HepG2 (cell line): ENCODE data around the gene IFI27. TPM values are rescaled to one million over a fixed set of nuclear protein-coding genes. Genes with fewer than 3 reads are reported as not detected.
A peak's percentile ranks its signal among the peaks of the same experiment; 100 is the strongest.

Experiments used
- ATAC-seq: fragments of 200-7000 bp; cut with Tn5 transposase; 3 replicates; pipeline ENCODE4 v1.9.1; 2020; ENCODE audit warnings: mild to moderate bottlenecking, moderate library complexity
- BruUV-seq: library from RNA; stranded (reverse); fragments of 400-500 nt; replicated peaks from 2 replicates; lab custom pipeline; 2021; lab: Mats Ljungman, UMichigan
- CTCF ChIA-PET: fragments of 300-600 bp; formaldehyde crosslinking; extraction: SDS; loops from one replicate; lab custom pipeline; 2021; ENCODE audit warnings: low total read pairs, inconsistent platforms, low intra/inter-chr PET ratio; lab: Yijun Ruan, JAX
- POLR2A ChIA-PET: fragments of 350-600 bp; sonication (Branson Sonifier 250); formaldehyde crosslinking; loops from one replicate; lab custom pipeline; 2020; ENCODE audit warnings: antibody characterized with exemption, inconsistent platforms; lab: Yijun Ruan, JAX
- DNase-seq: peaks from one replicate; pipeline ENCODE4 v3.0.0-alpha.2; 2015; ENCODE audit warnings: low spot score
- FAIRE-seq: peaks from 3 replicates; lab custom pipeline; 2011; peaks lifted over from hg19 to GRCh38; lab: Jason Lieb, UNC
- H2AFZ ChIP-seq: one replicate; pipeline ENCODE4 v1.6.1; 2011; ENCODE audit warnings: low read length, inconsistent platforms
- H3K27ac ChIP-seq: fragments of 300-600 bp; 3 replicates; pipeline ENCODE4 v1.8.0; 2011; ENCODE audit warnings: mixed run types, mild to moderate bottlenecking, mixed read lengths, low read length, inconsistent platforms; ENCODE audit not compliant: insufficient read depth; ENCODE audit errors: extremely low read length
- H3K27me3 ChIP-seq, 2 experiments: fragments of 200-600 bp in 1 of 2; 2 replicates in 1 of 2; 3 replicates in 1 of 2; pipeline versions ENCODE4 v1.6.0 to v1.8.0; 2011; ENCODE audit warnings: low read length in 2 of 2, mild to moderate bottlenecking in 2 of 2, moderate library complexity in 2 of 2, inconsistent platforms in 1 of 2; ENCODE audit not compliant: insufficient read depth in 2 of 2, control insufficient read depth in 1 of 2
- H3K36me3 ChIP-seq, 2 experiments: fragments of 200-600 bp in 1 of 2; replicated peaks in 1 of 2; 2 replicates in 1 of 2; 3 replicates in 1 of 2; pipeline versions ENCODE4 v1.5.1 to v1.8.0; 2011; ENCODE audit warnings: low read length in 2 of 2, inconsistent platforms in 1 of 2; ENCODE audit not compliant: insufficient read depth in 2 of 2, control insufficient read depth in 1 of 2
- H3K4me1 ChIP-seq: 2 replicates; pipeline ENCODE4 v1.5.1; 2012; ENCODE audit warnings: low read length, inconsistent platforms; ENCODE audit not compliant: insufficient read depth
- H3K4me2 ChIP-seq: 2 replicates; pipeline ENCODE4 v1.6.0; 2011; ENCODE audit warnings: low read depth, low read length, inconsistent platforms
- H3K4me3 ChIP-seq, 3 experiments: fragments of 200-600 bp in 1 of 3; sonication (generic), shearing (Covaris generic) in 1 of 3; replicated peaks in 1 of 3; 2 replicates each; pipeline ENCODE4 v1.5.1; 2011 to 2016; ENCODE audit warnings: low read length in 3 of 3, inconsistent platforms in 2 of 3, low read depth in 2 of 3, mild to moderate bottlenecking in 2 of 3, control low read depth in 1 of 3, mixed read lengths in 1 of 3; ENCODE audit not compliant: insufficient read depth in 1 of 3
- H3K79me2 ChIP-seq: one replicate; pipeline ENCODE4 v1.6.1; 2011; ENCODE audit warnings: low read length, inconsistent platforms; ENCODE audit not compliant: insufficient read depth
- H3K9ac ChIP-seq: 2 replicates; pipeline ENCODE4 v1.6.0; 2011; ENCODE audit warnings: mild to moderate bottlenecking, low read depth, low read length, inconsistent platforms; ENCODE audit not compliant: insufficient read depth
- H3K9me3 ChIP-seq: 2 replicates; pipeline ENCODE4 v1.5.1; 2012; ENCODE audit warnings: mild to moderate bottlenecking, low read length
- H4K20me1 ChIP-seq: 2 replicates; pipeline ENCODE4 v1.6.0; 2011; ENCODE audit warnings: inconsistent platforms, mild to moderate bottlenecking, low read length, moderate library complexity; ENCODE audit not compliant: insufficient read depth
- ARID5B ChIP-seq: IDR thresholded peaks from 2 replicates; pipeline ENCODE4 v1.4.0; 2020; ENCODE audit warnings: mild to moderate bottlenecking, missing genetic modification reagents
- ARNT ChIP-seq: fragments of 450-650 bp; IDR thresholded peaks from 2 replicates; pipeline ENCODE4 v1.6.1; 2017
- HMG20A ChIP-seq: IDR thresholded peaks from 2 replicates; pipeline ENCODE4 v1.6.1; 2016; ENCODE audit warnings: borderline replicate concordance
- KAT8 ChIP-seq: IDR thresholded peaks from 2 replicates; pipeline ENCODE4 v1.6.1; 2016; ENCODE audit warnings: missing genetic modification reagents, missing compliant biosample characterization
- MYC ChIP-seq: sonication (generic); formaldehyde crosslinking; IDR thresholded peaks from 2 replicates; pipeline ENCODE4 v1.9.0; 2021; ENCODE audit warnings: missing genetic modification reagents, borderline replicate concordance
- PCBP1 ChIP-seq: fragments of 200-400 bp; formaldehyde crosslinking; IDR thresholded peaks from 2 replicates; pipeline ENCODE4 v1.6.1; 2017; ENCODE audit warnings: mild to moderate bottlenecking, low read depth, low read length, borderline replicate concordance
- PREB ChIP-seq: sonication (generic); formaldehyde crosslinking; IDR thresholded peaks from 2 replicates; pipeline ENCODE4 v1.4.0; 2020; ENCODE audit warnings: missing genetic modification reagents
- ZBTB26 ChIP-seq: IDR thresholded peaks from 2 replicates; pipeline ENCODE4 v1.6.1; 2016; ENCODE audit warnings: missing compliant biosample characterization, missing genetic modification reagents, borderline replicate concordance
- ZFP62 ChIP-seq: sonication (generic); formaldehyde crosslinking; IDR thresholded peaks from 2 replicates; pipeline ENCODE4 v1.4.0; 2020; ENCODE audit warnings: missing genetic modification reagents
- ZNF326 ChIP-seq: sonication (generic); formaldehyde crosslinking; IDR thresholded peaks from 2 replicates; pipeline ENCODE4 v1.4.0; 2020; ENCODE audit warnings: missing genetic modification reagents, borderline replicate concordance
- ZNF576 ChIP-seq: sonication (generic); formaldehyde crosslinking; IDR thresholded peaks from 2 replicates; pipeline ENCODE4 v1.4.0; 2020; ENCODE audit warnings: mild to moderate bottlenecking, missing genetic modification reagents
- ZNF687 ChIP-seq: sonication (generic); formaldehyde crosslinking; IDR thresholded peaks from 2 replicates; pipeline ENCODE4 v1.5.1; 2020; ENCODE audit warnings: mild to moderate bottlenecking, missing genetic modification reagents, moderate library complexity
- ZSCAN20 ChIP-seq: sonication (generic); formaldehyde crosslinking; IDR thresholded peaks from 2 replicates; pipeline ENCODE4 v1.4.0; 2020; ENCODE audit warnings: missing genetic modification reagents, mild to moderate bottlenecking, borderline replicate concordance
- WGBS: methylation state at CpG from one replicate; pipeline ENCODE4 v1.1.6; 2017; ENCODE audit warnings: low lambda C conversion rate; 5-methylcytosine and 5-hydroxymethylcytosine counted together
- in situ Hi-C: cut with HindIII; loops from 2 replicates; pipeline ENCODE4 v1.10.0; 2017; ENCODE audit warnings: low pct_unique_long_range_greater_than_20kb; ENCODE audit not compliant: extremely low pct_ligation_motif_present
- intact Hi-C: fragments of 100-400 bp; cut with micrococcal nuclease; formaldehyde crosslinking; loops from one replicate; pipeline ENCODE4 v1.10.0; 2022; ENCODE audit not compliant: unreplicated experiment
- polyA plus RNA-seq, 8 experiments: library from polyadenylated mRNA; depleted of rRNA in 3 of 8; stranded (reverse) in 7 of 8; unstranded in 1 of 8; fragments of >200 nt; fragmentation: Illumina TruSeq in 4 of 8; extraction: Trizol in 4 of 8; gene quantifications; 2 replicates each; pipeline versions ENCODE4 v1.2.1 to v1.2.3, GENCODE V29; 2011 to 2016; ENCODE audit warnings: low read depth in 4 of 8, missing spikeins in 1 of 8, mixed read lengths in 1 of 8; ENCODE audit not compliant: insufficient read depth in 1 of 8
- total RNA-seq, 5 experiments: library from RNA; depleted of rRNA; stranded (reverse); fragments of >200 nt; fragmentation: Illumina TruSeq; extraction: Trizol; gene quantifications; 2 replicates each; pipeline ENCODE4 v1.2.3, GENCODE V29; 2016; ENCODE audit warnings: low read depth in 1 of 5

IFI27 gene
- total and polyA plus RNA-seq, 2 of the 13 experiments (the other 11 are each of a cell fraction or from before 2014, with no cell fraction given): 1.2 to 1.7 TPM

- Histone ChIP-seq H3K27ac (peak overlapping the region; percentile 50), H2AFZ (no peak overlapping the region), H3K36me3 (peaks cover 9 to 25% of the 10 kb centered on the region in 2 experiments), H3K4me3 (no peak overlapping the region), H3K9me3 (peaks cover 19% of the 10 kb centered on the region), H3K9ac (peak overlapping the region; percentile 8; the same call in 1 of the 2 replicates), H3K4me1 (peaks cover 33% of the 10 kb centered on the region), H3K79me2 (peaks cover 86% of the 10 kb centered on the region), H4K20me1 (0 out of 2 replicates have a peak, but pooled peaks cover 7% of the 10 kb centered on the region), H3K27me3 (no peaks in the 10 kb centered on the region), H3K4me2 (peak overlapping the region; percentile 40)
- CTCF ChIA-PET: no interaction called here
- FAIRE-seq (no peak), DNase-seq (peak; percentile 38), ATAC-seq (peak; percentile 71)
- 29% methylated on average over 4 of the region's 8 CpGs for WGBS
- POLR2A ChIA-PET: interaction anchor here (0.7 to 2.6 kb wide), 4 partner anchors 13 to 257 kb away, joined by 3 to 10 read pairs (median 4); partner anchors contain the start of genes DDX24, IFI27, IFI27L1 and SERPINA6
- no TSS peak for BruUV-seq
- in situ Hi-C loops (no loop called here), intact Hi-C loops (no loop called here)
- TF ChIP-seq ZNF687 (peak; percentile 28; the same call in 1 of the 2 replicates), ARID5B (CRISPR knock-in tag) (0 out of 2 replicates have a peak, but pooled peaks have one; percentile 25), ZNF576 (CRISPR knock-in tag) (no peak), ZNF326 (no peak), KAT8 (CRISPR knock-in tag) (no peak), ZSCAN20 (CRISPR knock-in tag) (no peak), PREB (CRISPR knock-in tag) (no peak), ZFP62 (CRISPR knock-in tag) (no peak), MYC (CRISPR knock-in tag) (no peak), PCBP1 (no peak), ZBTB26 (no peak), HMG20A (CRISPR knock-in tag) (no peak), ARNT (no peak)
These were observed 44.4 kb upstream of the IFI27 start for GRCh38 chr14:94066089-94066676.
